Measurements from ENCODE around the gene SCGB1C1. TPM values are rescaled to one million over a fixed set of nuclear protein-coding genes. Genes with fewer than 3 reads are reported as not detected.

Gene SCGB1C1
- total RNA-seq, 1 experiment from 2014 or later, result not detected

GRCh38 chr11:235180-235579 is 42.3 kb downstream of the SCGB1C1 start:
- TF ChIP-seq CTCF (IDR thresholded peaks at IDR 0.05; ENCODE audit: insufficient read depth in 1 of 2, low read depth in 1 of 2, low read length in 1 of 2, severe bottlenecking in 1 of 2, unreplicated experiment in 1 of 2), result no peak
- Histone ChIP-seq H3K36me3 (ENCODE audit: control insufficient read depth, insufficient read depth, low read length) (no peaks in the 10 kb centered on the region), H3K4me1 (peaks cover 8% of the 10 kb centered on the region; the same call in 1 of the 2 replicates), H3K27me3 (replicated peaks; ENCODE audit: control insufficient read depth, insufficient read depth, low read length) (no peaks in the 10 kb centered on the region), H3K4me3 (ENCODE audit: low read depth, low read length) (peak overlapping the region; percentile 87), H3K9me3 (no peaks in the 10 kb centered on the region)
- TSS peak; percentile 64 for BruUV-seq (replicated peaks)
- H3K27ac Mint-ChIP-seq (ENCODE audit: unreplicated experiment), result peak overlapping the region; percentile 89
- intact Hi-C loops (cut with micrococcal nuclease; ENCODE audit: unreplicated experiment), result no loop called here
- H3K36me3 Mint-ChIP-seq (ENCODE audit: insufficient read depth, unreplicated experiment), result peaks cover 29% of the 10 kb centered on the region
- no peak for DNase-seq
- no peaks in the 10 kb centered on the region for H3K4me1 Mint-ChIP-seq (ENCODE audit: low read depth, unreplicated experiment)
- no peaks in the 10 kb centered on the region for H3K27me3 Mint-ChIP-seq (ENCODE audit: insufficient read depth, unreplicated experiment)
- H3K9me3 Mint-ChIP-seq (ENCODE audit: unreplicated experiment), result no peaks in the 10 kb centered on the region
- H3K4me3 Mint-ChIP-seq (ENCODE audit: unreplicated experiment), result peak overlapping the region; percentile 81
- ChIA-PET POLR2A (interaction anchor here (1.0 kb wide), 1 partner anchor 28 kb away, joined by 6 read pairs; the partner anchor contains the start of genes BET1L and RIC8A), CTCF (no interaction called here)

- Mint-ChIP-seq H3K27ac (ENCODE audit: unreplicated experiment) (peak overlapping the region; percentile 89), H3K4me3 (ENCODE audit: unreplicated experiment) (peak overlapping the region; percentile 81), H3K27me3 (ENCODE audit: insufficient read depth, unreplicated experiment) (no peaks in the 10 kb centered on the region), H3K4me1 (ENCODE audit: low read depth, unreplicated experiment) (no peaks in the 10 kb centered on the region), H3K36me3 (ENCODE audit: insufficient read depth, unreplicated experiment) (peaks cover 34% of the 10 kb centered on the region), H3K9me3 (ENCODE audit: unreplicated experiment) (no peaks in the 10 kb centered on the region)
- no TSS peak for BruUV-seq (replicated peaks)
- intact Hi-C loops (cut with micrococcal nuclease; ENCODE audit: unreplicated experiment), result no loop called here
- POLR2A ChIA-PET, result interaction anchor here (1.0 kb wide), 1 partner anchor 28 kb away, joined by 6 read pairs; the partner anchor contains the start of genes BET1L and RIC8A
- peak overlapping the region; percentile 87 for H3K4me3 ChIP-seq (ENCODE audit: low read depth, low read length)
- peaks cover 8% of the 10 kb centered on the region; the same call in 1 of the 2 replicates for H3K4me1 ChIP-seq
- no peaks in the 10 kb centered on the region for H3K27me3 ChIP-seq (replicated peaks; ENCODE audit: control insufficient read depth, insufficient read depth, low read length)
- CTCF ChIA-PET, result no interaction called here
- DNase-seq, result no peak
- no peaks in the 10 kb centered on the region for H3K36me3 ChIP-seq (ENCODE audit: control insufficient read depth, insufficient read depth, low read length)
- H3K9me3 ChIP-seq, result no peaks in the 10 kb centered on the region
- no peak for TF ChIP-seq CTCF (IDR thresholded peaks at IDR 0.05; ENCODE audit: insufficient read depth in 1 of 2, low read depth in 1 of 2, low read length in 1 of 2, severe bottlenecking in 1 of 2, unreplicated experiment in 1 of 2)
Measured at GRCh38 chr11:235609-235996, 42.7 kb downstream of the SCGB1C1 start.

GRCh38 chr11:235997-236773 is 43.3 kb downstream of the SCGB1C1 start, which contains the start of gene SIRT3:
TSS of gene SIRT3 (minus strand) at chr11:236342. CDS start at chr11:236328, 14 bp downstream.
- CTCF ChIA-PET, result no interaction called here
- BruUV-seq (replicated peaks), result no TSS peak
- Mint-ChIP-seq H3K4me1 (ENCODE audit: low read depth, unreplicated experiment) (no peaks in the 10 kb centered on the region), H3K27me3 (ENCODE audit: insufficient read depth, unreplicated experiment) (no peaks in the 10 kb centered on the region), H3K4me3 (ENCODE audit: unreplicated experiment) (peak within 1 kb of the TSS; percentile 81), H3K9me3 (ENCODE audit: unreplicated experiment) (no peaks in the 10 kb centered on the region), H3K36me3 (ENCODE audit: insufficient read depth, unreplicated experiment) (peaks cover 34% of the 10 kb centered on the region), H3K27ac (ENCODE audit: unreplicated experiment) (peak within 1 kb of the TSS; percentile 89)
- POLR2A ChIA-PET, result interaction anchor here (0.5 to 2.5 kb wide), 4 partner anchors 20 to 541 kb away, joined by 3 to 10 read pairs (median 6); partner anchors contain the start of genes BET1L and RIC8A
- Histone ChIP-seq H3K9me3 (no peaks in the 10 kb centered on the region), H3K27me3 (replicated peaks; ENCODE audit: control insufficient read depth, insufficient read depth, low read length) (no peaks in the 10 kb centered on the region), H3K4me1 (peaks cover 8% of the 10 kb centered on the region; the same call in 1 of the 2 replicates), H3K4me3 (ENCODE audit: low read depth, low read length) (peak within 1 kb of the TSS; percentile 88), H3K36me3 (ENCODE audit: control insufficient read depth, insufficient read depth, low read length) (no peaks in the 10 kb centered on the region)
- DNase-seq, result peak; percentile 89
- TF ChIP-seq CTCF (IDR thresholded peaks at IDR 0.05; ENCODE audit: insufficient read depth in 1 of 2, low read depth in 1 of 2, low read length in 1 of 2, severe bottlenecking in 1 of 2, unreplicated experiment in 1 of 2), result peak in 1 of 2 experiments; percentile 14
- intact Hi-C loops (cut with micrococcal nuclease; ENCODE audit: unreplicated experiment), result loop anchor here (2.0 kb wide), 1 partner anchor 27 kb away; no protein-coding TSS in a partner anchor
